Type B pancreatic cell (in vitro differentiated cells): ENCODE results near the gene CEACAM19. TPM values are rescaled to one million over a fixed set of nuclear protein-coding genes. Genes with fewer than 3 reads are reported as not detected.

Experiments
- DNase-seq: peaks from one replicate; pipeline ENCODE4 v3.0.0; 2021; ENCODE audit warnings: mixed read lengths; ENCODE audit not compliant: unreplicated experiment; ENCODE audit errors: extremely low spot score
- H3K27ac Mint-ChIP-seq: 2 replicates; pipeline ENCODE4 v1.8.0; 2021; ENCODE audit warnings: mild to moderate bottlenecking, mixed read lengths
- H3K27me3 Mint-ChIP-seq: 2 replicates; pipeline ENCODE4 v1.8.0; 2021; ENCODE audit warnings: mixed read lengths
- H3K36me3 Mint-ChIP-seq: 2 replicates; pipeline ENCODE4 v1.8.0; 2021; ENCODE audit warnings: mixed read lengths
- H3K4me1 Mint-ChIP-seq: one replicate; pipeline ENCODE4 v1.8.0; 2021; ENCODE audit warnings: mixed read lengths; ENCODE audit not compliant: unreplicated experiment
- H3K4me3 Mint-ChIP-seq: 2 replicates; pipeline ENCODE4 v1.8.0; 2021; ENCODE audit warnings: mild to moderate bottlenecking, mixed read lengths
- H3K9me3 Mint-ChIP-seq: 2 replicates; pipeline ENCODE4 v1.8.0; 2021; ENCODE audit warnings: mixed read lengths
- CTCF ChIP-seq: fragments of 200-600 bp; sonication (generic); conservative IDR thresholded peaks from 2 replicates; pipeline ENCODE4 v1.5.0; 2021; ENCODE audit warnings: antibody characterized with exemption, mild to moderate bottlenecking
- total RNA-seq: library from RNA; stranded (reverse); gene quantifications from 2 replicates; pipeline ENCODE4 v1.2.1, GENCODE V29; 2021; ENCODE audit warnings: low replicate concordance

The CEACAM19 gene
- total RNA-seq, 1 donor from 2014 or later = 6.3 TPM

GRCh38 chr19:44673510-44673909 is 2.2 kb downstream of the CEACAM19 start:
- Mint-ChIP-seq H3K9me3 (no peaks in the 10 kb centered on the region), H3K4me3 (no peak overlapping the region), H3K27me3 (no peaks in the 10 kb centered on the region), H3K36me3 (no peaks in the 10 kb centered on the region), H3K27ac (no peak overlapping the region), H3K4me1 (peaks cover 6% of the 10 kb centered on the region)
- no peak for TF ChIP-seq CTCF
- DNase-seq = no peak

GRCh38 chr19:44675521-44675920 is 4.2 kb downstream of the CEACAM19 start:
- H3K4me1 Mint-ChIP-seq = peaks cover 6% of the 10 kb centered on the region
- no peaks in the 10 kb centered on the region for H3K9me3 Mint-ChIP-seq
- H3K36me3 Mint-ChIP-seq = no peaks in the 10 kb centered on the region
- TF ChIP-seq CTCF = no peak
- no peak overlapping the region for H3K4me3 Mint-ChIP-seq
- H3K27ac Mint-ChIP-seq = peak overlapping the region; percentile 69
- no peaks in the 10 kb centered on the region for H3K27me3 Mint-ChIP-seq
- no peak for DNase-seq

- DNase-seq = no peak
- H3K27ac Mint-ChIP-seq = peak overlapping the region; percentile 82
- no peaks in the 10 kb centered on the region for H3K9me3 Mint-ChIP-seq
- H3K4me3 Mint-ChIP-seq = peak overlapping the region; percentile 50
- H3K4me1 Mint-ChIP-seq = peaks cover 6% of the 10 kb centered on the region
- H3K27me3 Mint-ChIP-seq = no peaks in the 10 kb centered on the region
- no peak for TF ChIP-seq CTCF
- H3K36me3 Mint-ChIP-seq = no peaks in the 10 kb centered on the region
These were observed 5.9 kb downstream of the CEACAM19 start for GRCh38 chr19:44677019-44677811.

GRCh38 chr19:44680536-44680935 is 9.3 kb downstream of the CEACAM19 start:
- Mint-ChIP-seq H3K4me1 (peaks cover 11% of the 10 kb centered on the region), H3K9me3 (no peaks in the 10 kb centered on the region), H3K27ac (no peak overlapping the region), H3K4me3 (no peak overlapping the region), H3K36me3 (no peaks in the 10 kb centered on the region), H3K27me3 (no peaks in the 10 kb centered on the region)
- no peak for DNase-seq
- TF ChIP-seq CTCF = no peak

GRCh38 chr19:44681992-44682790 is 10.9 kb downstream of the CEACAM19 start:
- Mint-ChIP-seq H3K27me3 (no peaks in the 10 kb centered on the region), H3K4me3 (no peak overlapping the region), H3K36me3 (no peaks in the 10 kb centered on the region), H3K4me1 (peaks cover 8% of the 10 kb centered on the region), H3K27ac (no peak overlapping the region), H3K9me3 (no peaks in the 10 kb centered on the region)
- DNase-seq = no peak
- no peak for TF ChIP-seq CTCF
